Measurements from ENCODE around the gene PHKB. TPM values are rescaled to one million over a fixed set of nuclear protein-coding genes. Genes with fewer than 3 reads are reported as not detected.

The PHKB gene
- total RNA-seq, 1 donor from 2014 or later: 25.9 TPM

GRCh38 chr16:47506800-47507199 lies 45.7 kb downstream of the PHKB start:
- H3K4me3 ChIP-seq (ENCODE audit: low read depth, low read length): no peak overlapping the region
- DNase-seq (ENCODE audit: low read depth): peak; percentile 86
- TF ChIP-seq CTCF (conservative IDR thresholded peaks at IDR 0.05; ENCODE audit: low read depth, low read length): no peak

GRCh38 chr16:47507701-47508100 lies 46.6 kb downstream of the PHKB start:
- no peak overlapping the region for H3K4me3 ChIP-seq (ENCODE audit: low read depth, low read length)
- no peak for TF ChIP-seq CTCF (conservative IDR thresholded peaks at IDR 0.05; ENCODE audit: low read depth, low read length)
- no peak for DNase-seq (ENCODE audit: low read depth)

GRCh38 chr16:47511882-47512281 lies 50.8 kb downstream of the PHKB start:
- TF ChIP-seq CTCF (conservative IDR thresholded peaks at IDR 0.05; ENCODE audit: low read depth, low read length): no peak
- no peak overlapping the region for H3K4me3 ChIP-seq (ENCODE audit: low read depth, low read length)
- no peak for DNase-seq (ENCODE audit: low read depth)

DNA sequence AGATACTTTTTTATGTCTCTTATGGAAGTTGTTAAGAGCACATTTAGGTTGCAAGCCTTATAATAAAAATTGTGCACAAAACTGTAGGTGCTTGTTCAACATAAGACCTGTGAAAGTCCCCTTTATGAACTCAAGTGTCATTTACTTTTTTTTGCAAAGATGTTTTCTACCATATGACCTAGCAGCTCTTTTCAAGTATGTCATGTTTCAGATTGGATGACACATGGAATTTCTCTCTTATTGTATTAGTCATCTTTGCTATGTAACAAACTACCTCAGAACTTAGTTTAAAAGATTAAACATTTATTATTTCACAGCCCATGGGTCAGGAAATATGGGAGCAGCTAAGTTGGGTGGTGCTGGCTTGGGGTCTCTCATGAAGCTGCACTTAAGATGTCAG lies 57.9 kb downstream of the PHKB start:
- H3K4me3 ChIP-seq (ENCODE audit: low read depth, low read length): no peak overlapping the region
- no peak for TF ChIP-seq CTCF (conservative IDR thresholded peaks at IDR 0.05; ENCODE audit: low read depth, low read length)
- no peak for DNase-seq (ENCODE audit: low read depth)

GRCh38 chr16:47519546-47519945 lies 58.4 kb downstream of the PHKB start:
- TF ChIP-seq CTCF (conservative IDR thresholded peaks at IDR 0.05; ENCODE audit: low read depth, low read length): no peak
- no peak for DNase-seq (ENCODE audit: low read depth)
- H3K4me3 ChIP-seq (ENCODE audit: low read depth, low read length): no peak overlapping the region

GRCh38 chr16:47519996-47520679 lies 59.0 kb downstream of the PHKB start:
- no peak for TF ChIP-seq CTCF (conservative IDR thresholded peaks at IDR 0.05; ENCODE audit: low read depth, low read length)
- H3K4me3 ChIP-seq (ENCODE audit: low read depth, low read length): no peak overlapping the region
- DNase-seq (ENCODE audit: low read depth): no peak

- no peak for TF ChIP-seq CTCF (conservative IDR thresholded peaks at IDR 0.05; ENCODE audit: low read depth, low read length)
- no peak overlapping the region for H3K4me3 ChIP-seq (ENCODE audit: low read depth, low read length)
- DNase-seq (ENCODE audit: low read depth): no peak
Measured at GRCh38 chr16:47523342-47524006, 62.3 kb downstream of the PHKB start.

Data from epithelial cell of proximal tubule (primary cell).